Right lobe of liver (tissue), 6 donors: ENCODE results near the gene SEMA3B. TPM values are rescaled to one million over a fixed set of nuclear protein-coding genes. Genes with fewer than 3 reads are reported as not detected.

Source experiments
- ATAC-seq, 4 donors: fragments of 200-7000 bp; cut with Tn5 transposase; one replicate each; pipeline ENCODE4 v1.9.1; 2020; ENCODE audit warnings: mild to moderate bottlenecking in 4 of 4, moderate library complexity in 4 of 4
- DNase-seq, 3 donors: peaks; one replicate each; pipeline ENCODE4 v3.0.0-alpha.2; 2020
- H3K27ac ChIP-seq, 3 donors: fragments of 200-600 bp; one replicate each; pipeline ENCODE4 v1.8.0; 2022
- H3K27me3 ChIP-seq, 2 donors: fragments of 200-600 bp; one replicate each; pipeline ENCODE4 v1.8.0; 2022
- H3K36me3 ChIP-seq, 4 donors: fragments of 200-600 bp; sonication (generic) in 1 of 4; one replicate each; pipeline versions ENCODE4 v1.5.1 to v1.8.0; 2017 to 2022; ENCODE audit warnings: control low read depth in 1 of 4
- H3K4me1 ChIP-seq, 4 donors: fragments of 200-600 bp; sonication (generic) in 1 of 4; one replicate each; pipeline versions ENCODE4 v1.5.1 to v1.8.0; 2017 to 2022; ENCODE audit warnings: control low read depth in 1 of 4
- H3K4me3 ChIP-seq, 3 donors: fragments of 200-600 bp; one replicate each; pipeline ENCODE4 v1.8.0; 2022
- H3K9me3 ChIP-seq, 4 donors: fragments of 200-600 bp; sonication (generic) in 1 of 4; one replicate each; pipeline versions ENCODE4 v1.5.1 to v1.8.0; 2017 to 2022; ENCODE audit warnings: control low read depth in 1 of 4
- POLR2A ChIP-seq: fragments of 450-650 bp; IDR thresholded peaks from one replicate; pipeline ENCODE4 v1.6.1; 2017; ENCODE audit warnings: antibody characterized with exemption, mild to moderate bottlenecking
- WGBS: methylation state at CpG from one replicate; pipeline ENCODE4 v1.1.6; 2018; ENCODE audit warnings: low coverage, low lambda C conversion rate; ENCODE audit not compliant: insufficient coverage; ENCODE audit errors: missing lambda C conversion rate; 5-methylcytosine and 5-hydroxymethylcytosine counted together
- intact Hi-C, 2 donors: fragments of 100-400 bp; cut with DNase I; formaldehyde crosslinking; loops; one replicate each; pipeline versions ENCODE4 v1.11.2 to v1.14.1; 2022
- total RNA-seq, 6 experiments: library from RNA; depleted of rRNA in 2 of 6; stranded (reverse); fragments of >200 nt in 2 of 6; fragmentation: NEBNext Ultra II Directional in 3 of 6; extraction: Animal tissue kit (Norgen Biotek cat#: 25700) in 3 of 6; gene quantifications; one replicate each; pipeline versions ENCODE4 v1.1.0 to v1.2.4, GENCODE V29; 2016 to 2023
- TF ChIP-seq, protein P1 (sequence below), 4 donors: fragments of 200-600 bp in 3 of 4; fragments of 450-650 bp in 1 of 4; IDR thresholded peaks; one replicate each; pipeline versions ENCODE4 v1.5.1 to v1.8.0; 2016 to 2022; ENCODE audit warnings: antibody characterized with exemption in 4 of 4, mild to moderate bottlenecking in 2 of 4
- donor health status: DM: no; HTN: yes; CAD: no.
- donor health status: DM: no; HTN: no; CAD: no.
- donor health status: DM: no; HTN: no; CAD: no.
- donor health status: DM: no; HTN: yes; CAD: no.
- donor health status: DM: no; HTN: yes; CAD: no.

Gene SEMA3B
- total RNA-seq, 6 experiments from 2014 or later: 1.7 to 4.5 (median 2.6) TPM

GRCh38 chr3:50286322-50287227, 17.6 kb downstream of the SEMA3B start:
- Histone ChIP-seq H3K27me3 (no peaks in the 10 kb centered on the region), H3K27ac (no peak overlapping the region), H3K9me3 (no peaks in the 10 kb centered on the region), H3K4me1 (peaks cover 0 to 8% (median 2%) of the 10 kb centered on the region in 4 donors), H3K36me3 (peaks cover 0 to 29% (median 13%) of the 10 kb centered on the region in 4 donors), H3K4me3 (no peak overlapping the region)
- WGBS: no CpG with 5 or more reads among the region's 28 CpGs
- no peak for ATAC-seq
- TF ChIP-seq, protein P1, sequence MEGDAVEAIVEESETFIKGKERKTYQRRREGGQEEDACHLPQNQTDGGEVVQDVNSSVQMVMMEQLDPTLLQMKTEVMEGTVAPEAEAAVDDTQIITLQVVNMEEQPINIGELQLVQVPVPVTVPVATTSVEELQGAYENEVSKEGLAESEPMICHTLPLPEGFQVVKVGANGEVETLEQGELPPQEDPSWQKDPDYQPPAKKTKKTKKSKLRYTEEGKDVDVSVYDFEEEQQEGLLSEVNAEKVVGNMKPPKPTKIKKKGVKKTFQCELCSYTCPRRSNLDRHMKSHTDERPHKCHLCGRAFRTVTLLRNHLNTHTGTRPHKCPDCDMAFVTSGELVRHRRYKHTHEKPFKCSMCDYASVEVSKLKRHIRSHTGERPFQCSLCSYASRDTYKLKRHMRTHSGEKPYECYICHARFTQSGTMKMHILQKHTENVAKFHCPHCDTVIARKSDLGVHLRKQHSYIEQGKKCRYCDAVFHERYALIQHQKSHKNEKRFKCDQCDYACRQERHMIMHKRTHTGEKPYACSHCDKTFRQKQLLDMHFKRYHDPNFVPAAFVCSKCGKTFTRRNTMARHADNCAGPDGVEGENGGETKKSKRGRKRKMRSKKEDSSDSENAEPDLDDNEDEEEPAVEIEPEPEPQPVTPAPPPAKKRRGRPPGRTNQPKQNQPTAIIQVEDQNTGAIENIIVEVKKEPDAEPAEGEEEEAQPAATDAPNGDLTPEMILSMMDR (IDR thresholded peaks at IDR 0.05): no peak
- no peak for TF ChIP-seq POLR2A
- intact Hi-C loops: no loop called here
- no peak for DNase-seq

DNA sequence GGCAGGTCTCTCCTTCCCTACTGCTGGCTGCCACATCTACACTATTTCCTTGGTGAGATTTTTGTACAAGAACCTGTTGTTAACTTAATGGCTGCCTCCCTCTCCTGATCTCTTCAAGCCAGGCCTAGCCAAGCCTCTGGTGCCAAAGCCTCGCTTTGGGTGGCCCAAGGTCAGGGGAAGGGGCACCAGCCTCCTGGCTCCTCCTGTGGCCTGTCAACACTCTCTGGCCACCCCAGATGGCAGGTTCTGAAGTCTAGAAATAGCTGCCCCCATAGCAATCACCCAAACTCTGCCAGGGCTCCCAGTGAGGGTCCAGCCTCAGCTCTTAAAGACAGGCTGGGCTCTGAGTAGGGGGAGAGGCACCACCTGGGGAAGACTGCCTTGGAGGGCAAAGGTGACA, 18.3 kb downstream of the SEMA3B start:
- no peak for ATAC-seq
- Histone ChIP-seq H3K4me3 (no peak overlapping the region), H3K27ac (no peak overlapping the region), H3K4me1 (peaks cover 0 to 8% (median 2%) of the 10 kb centered on the region in 4 donors), H3K9me3 (no peaks in the 10 kb centered on the region), H3K27me3 (no peaks in the 10 kb centered on the region), H3K36me3 (peaks cover 0 to 29% (median 13%) of the 10 kb centered on the region in 4 donors)
- no peak for DNase-seq
- TF ChIP-seq, protein P1 (IDR thresholded peaks at IDR 0.05): no peak
- no peak for TF ChIP-seq POLR2A
- intact Hi-C loops: no loop called here
- no CpG with 5 or more reads among the region's 1 CpG for WGBS

GRCh38 chr3:50288387-50289007, 19.6 kb downstream of the SEMA3B start:
- 90% methylated on average over 2 of the region's 23 CpGs for WGBS
- DNase-seq (no peak), ATAC-seq (no peak)
- peaks cover 0 to 13% (median 4%) of the 10 kb centered on the region in 4 donors for H3K4me1 ChIP-seq
- intact Hi-C loops: no loop called here
- peaks cover 0 to 29% (median 13%) of the 10 kb centered on the region in 4 donors for H3K36me3 ChIP-seq
- H3K9me3 ChIP-seq: no peaks in the 10 kb centered on the region
- no peaks in the 10 kb centered on the region for H3K27me3 ChIP-seq
- H3K4me3 ChIP-seq: no peak overlapping the region
- no peak overlapping the region for H3K27ac ChIP-seq
- no peak for TF ChIP-seq POLR2A
- TF ChIP-seq, protein P1 (IDR thresholded peaks at IDR 0.05): no peak

- ATAC-seq (no peak), DNase-seq (no peak)
- Histone ChIP-seq H3K36me3 (peaks cover 0 to 29% (median 13%) of the 10 kb centered on the region in 4 donors), H3K4me1 (peaks cover 0 to 13% (median 4%) of the 10 kb centered on the region in 4 donors), H3K27me3 (no peaks in the 10 kb centered on the region), H3K27ac (no peak overlapping the region), H3K4me3 (no peak overlapping the region), H3K9me3 (no peaks in the 10 kb centered on the region)
- intact Hi-C loops: no loop called here
- no peak for TF ChIP-seq POLR2A
- TF ChIP-seq, protein P1 (IDR thresholded peaks at IDR 0.05): no peak
- no CpG with 5 or more reads among the region's 6 CpGs for WGBS
Observed at GRCh38 chr3:50289130-50289529, 20.2 kb downstream of the SEMA3B start.
